Esophagus squamous epithelium (tissue), 5 donors: ENCODE results near the gene AUTS2. TPM values are rescaled to one million over a fixed set of nuclear protein-coding genes. Genes with fewer than 3 reads are reported as not detected.

Experiments used
- DNase-seq: peaks from one replicate; lab custom pipeline; 2025; lab: John Stamatoyannopoulos, UW
- H3K27ac ChIP-seq, 4 donors: fragments of 200-600 bp; sonication (generic); one replicate each; pipeline ENCODE4 v1.5.1; 2016 to 2019; ENCODE audit warnings: mild to moderate bottlenecking in 1 of 4
- H3K27me3 ChIP-seq, 4 donors: fragments of 200-600 bp; sonication (generic); 1 replicate in 3 of 4; 2 replicates in 1 of 4; pipeline versions ENCODE4 v1.5.1 to v1.6.0; 2017 to 2021; ENCODE audit warnings: antibody characterized with exemption in 1 of 4
- H3K36me3 ChIP-seq, 3 donors: fragments of 200-600 bp; sonication (generic); one replicate each; pipeline ENCODE4 v1.5.1; 2016 to 2019
- H3K4me1 ChIP-seq, 3 donors: fragments of 200-600 bp; sonication (generic); one replicate each; pipeline ENCODE4 v1.5.1; 2017 to 2019
- H3K4me3 ChIP-seq, 4 donors: fragments of 200-600 bp; sonication (generic); 1 replicate in 3 of 4; 2 replicates in 1 of 4; pipeline ENCODE4 v1.5.1; 2016 to 2019; ENCODE audit warnings: mild to moderate bottlenecking in 2 of 4, moderate library complexity in 1 of 4
- H3K9me3 ChIP-seq, 3 donors: fragments of 200-600 bp; sonication (generic); one replicate each; pipeline ENCODE4 v1.5.1; 2016 to 2019
- CTCF ChIP-seq, 6 experiments: fragments of 450-650 bp in 4 of 6; fragments of 200-600 bp in 2 of 6; sonication (generic) in 2 of 6; IDR thresholded peaks; one replicate each; pipeline ENCODE4 v1.5.1; 2016 to 2019; ENCODE audit warnings: antibody characterized with exemption in 6 of 6, mild to moderate bottlenecking in 4 of 6, moderate library complexity in 4 of 6
- POLR2A ChIP-seq, 4 donors: fragments of 450-650 bp; IDR thresholded peaks; one replicate each; pipeline ENCODE4 v1.6.1; 2017; ENCODE audit warnings: antibody characterized with exemption in 4 of 4, mild to moderate bottlenecking in 4 of 4, moderate library complexity in 3 of 4
- WGBS, 2 donors: methylation state at CpG; one replicate each; pipeline ENCODE4 v1.1.5; 2018; 5-methylcytosine and 5-hydroxymethylcytosine counted together
- intact Hi-C: fragments of 100-400 bp; cut with DNase I; formaldehyde crosslinking; loops from one replicate; pipeline ENCODE4 v1.15.0; 2022
- total RNA-seq, 4 donors: library from RNA; depleted of rRNA; stranded (reverse); fragments of >200 nt; gene quantifications; one replicate each; pipeline ENCODE4 v1.1.0, GENCODE V29; 2016
- donor health status: DM: yes; HTN: yes; CAD: no.

The AUTS2 gene
- total RNA-seq, 4 donors from 2014 or later = 9.5 to 36.2 (median 23.0) TPM

DNA sequence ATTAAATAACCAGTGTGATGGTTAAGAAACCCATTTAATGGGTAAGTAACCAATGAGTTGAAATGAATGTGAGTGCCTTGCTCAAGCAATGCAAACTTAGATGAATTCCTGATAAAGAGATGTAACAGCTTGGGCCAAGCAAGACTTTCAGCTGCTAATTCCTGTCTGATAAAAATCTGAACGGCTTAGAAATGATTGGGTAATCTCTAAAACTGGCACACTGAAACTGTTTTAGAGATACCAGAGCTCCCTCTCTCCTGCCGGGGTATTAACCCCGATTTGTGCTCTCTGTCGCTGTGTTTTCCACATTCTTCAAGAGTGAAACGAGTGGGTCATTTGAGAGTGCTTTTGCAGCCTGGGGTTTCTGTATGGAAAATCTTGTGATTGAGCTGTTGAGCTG lies 998.8 kb downstream of the AUTS2 start:
- peaks cover 0 to 21% (median 0%) of the 10 kb centered on the region in 4 donors for H3K27me3 ChIP-seq
- H3K36me3 ChIP-seq = no peaks in the 10 kb centered on the region
- peak overlapping the region; percentile 51 to 70 (median 60) for H3K4me3 ChIP-seq
- peaks cover 6 to 61% (median 10%) of the 10 kb centered on the region in 3 donors for H3K4me1 ChIP-seq
- intact Hi-C loops = no loop called here
- TF ChIP-seq CTCF (IDR thresholded peaks at IDR 0.05) = no peak
- TF ChIP-seq POLR2A (IDR thresholded peaks at IDR 0.05) = no peak
- 44 to 51% methylated on average over 5 of the region's 5 CpGs for WGBS, 2 donors
- H3K27ac ChIP-seq = peak overlapping the region; percentile 0 to 88 (median 75)
- no peak for DNase-seq
- H3K9me3 ChIP-seq = no peaks in the 10 kb centered on the region

DNA sequence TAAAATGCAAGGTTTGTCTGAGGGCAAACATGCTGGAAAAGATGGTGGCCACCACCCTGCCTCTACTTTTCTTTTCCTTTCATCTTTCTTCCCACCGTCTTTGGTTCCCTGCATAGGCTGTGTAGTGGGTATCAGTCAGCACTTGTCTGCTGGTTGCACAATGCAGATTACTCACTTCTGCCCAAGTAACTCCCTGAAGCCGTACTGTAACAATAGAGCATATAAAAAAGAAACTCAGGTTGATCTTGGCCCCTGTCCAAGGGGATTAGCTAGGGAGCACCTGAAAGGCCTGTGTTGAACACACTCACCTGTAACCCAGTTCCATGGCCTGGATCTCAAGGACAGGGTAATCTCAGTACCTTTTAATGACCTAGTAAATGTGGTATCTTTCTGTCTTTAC lies 1000.7 kb downstream of the AUTS2 start:
- WGBS, 2 donors = 26 to 68% methylated on average over 2 of the region's 2 CpGs
- H3K9me3 ChIP-seq = no peaks in the 10 kb centered on the region
- TF ChIP-seq POLR2A (IDR thresholded peaks at IDR 0.05) = peak in 1 of 4 donors; percentile 25
- no peak for TF ChIP-seq CTCF (IDR thresholded peaks at IDR 0.05)
- peaks cover 0 to 21% (median 0%) of the 10 kb centered on the region in 4 donors for H3K27me3 ChIP-seq
- H3K4me1 ChIP-seq = peaks cover 6 to 56% (median 10%) of the 10 kb centered on the region in 3 donors
- H3K4me3 ChIP-seq = peak overlapping the region in 1 of 4 donors; percentile 65
- H3K27ac ChIP-seq = peak overlapping the region; percentile 79 to 88 (median 80)
- no peak for DNase-seq
- H3K36me3 ChIP-seq = peaks cover 0 to 6% (median 0%) of the 10 kb centered on the region in 3 donors
- intact Hi-C loops = no loop called here

GRCh38 chr7:70599446-70600190 lies 1001.3 kb downstream of the AUTS2 start:
- Histone ChIP-seq H3K36me3 (peaks cover 0 to 12% (median 0%) of the 10 kb centered on the region in 3 donors), H3K27ac (peak overlapping the region; percentile 79 to 88 (median 80)), H3K9me3 (peaks cover 0 to 4% (median 2%) of the 10 kb centered on the region in 3 donors), H3K4me1 (peaks cover 6 to 56% (median 10%) of the 10 kb centered on the region in 3 donors), H3K4me3 (no peak overlapping the region), H3K27me3 (peaks cover 0 to 21% (median 0%) of the 10 kb centered on the region in 4 donors)
- TF ChIP-seq CTCF (IDR thresholded peaks at IDR 0.05) (no peak), POLR2A (IDR thresholded peaks at IDR 0.05) (no peak)
- WGBS, 2 donors = 39 to 51% methylated on average over 4 of the region's 5 CpGs
- intact Hi-C loops = no loop called here
- no peak for DNase-seq

DNA sequence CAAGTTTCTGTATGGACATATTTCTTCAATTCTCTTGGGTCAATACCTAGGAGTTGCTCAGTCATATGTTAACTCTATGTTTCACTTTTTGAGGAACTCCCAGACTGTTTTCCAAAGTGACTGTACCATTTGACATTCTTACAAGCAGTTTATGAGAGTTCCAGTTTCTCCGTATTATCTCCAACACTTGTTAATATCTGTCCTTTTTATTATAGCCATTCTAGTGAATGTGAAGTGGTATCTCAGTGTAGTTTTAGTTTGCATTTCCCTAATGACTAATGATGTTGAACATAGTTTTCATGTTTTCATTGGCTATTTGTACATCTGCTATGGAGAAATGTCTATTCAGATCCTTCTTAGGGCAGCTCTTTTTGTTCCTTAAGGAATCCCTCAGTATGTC lies 1002.7 kb downstream of the AUTS2 start:
- H3K27me3 ChIP-seq = peaks cover 0 to 9% (median 0%) of the 10 kb centered on the region in 4 donors
- TF ChIP-seq CTCF (IDR thresholded peaks at IDR 0.05) = no peak
- no peak for TF ChIP-seq POLR2A (IDR thresholded peaks at IDR 0.05)
- intact Hi-C loops = no loop called here
- no peak overlapping the region for H3K4me3 ChIP-seq
- peaks cover 0 to 7% (median 4%) of the 10 kb centered on the region in 3 donors for H3K9me3 ChIP-seq
- DNase-seq = no peak
- 92 to 96% methylated on average over 1 of the region's 1 CpG for WGBS, 2 donors
- peaks cover 0 to 15% (median 0%) of the 10 kb centered on the region in 3 donors for H3K36me3 ChIP-seq
- peak overlapping the region in 1 of 4 donors; percentile 88 for H3K27ac ChIP-seq
- H3K4me1 ChIP-seq = peaks cover 6 to 43% (median 10%) of the 10 kb centered on the region in 3 donors

- 62 to 78% methylated on average over 4 of the region's 4 CpGs for WGBS, 2 donors
- TF ChIP-seq CTCF (IDR thresholded peaks at IDR 0.05) = no peak
- no peak for TF ChIP-seq POLR2A (IDR thresholded peaks at IDR 0.05)
- intact Hi-C loops = no loop called here
Measured at GRCh38 chr7:70602117-70602516, 1003.8 kb downstream of the AUTS2 start.

More at GRCh38 chr7:70602117-70602516, 1003.8 kb downstream of the AUTS2 start:
- Histone ChIP-seq H3K27me3 (no peaks in the 10 kb centered on the region), H3K4me1 (peaks cover 6 to 35% (median 10%) of the 10 kb centered on the region in 3 donors), H3K27ac (no peak overlapping the region), H3K4me3 (no peak overlapping the region), H3K36me3 (peaks cover 0 to 15% (median 0%) of the 10 kb centered on the region in 3 donors), H3K9me3 (peaks cover 0 to 7% (median 4%) of the 10 kb centered on the region in 3 donors)
- DNase-seq = no peak
